Calu3 (cell line): ENCODE results near the gene AK8. TPM values are rescaled to one million over a fixed set of nuclear protein-coding genes. Genes with fewer than 3 reads are reported as not detected.

Experiments used
- BruUV-seq: library from RNA; stranded (reverse); fragments of 400-500 nt; replicated peaks from 2 replicates; lab custom pipeline; 2021; lab: Mats Ljungman, UMichigan
- CTCF ChIA-PET: fragments of 300-600 bp; sonication (Branson Sonifier 250); formaldehyde crosslinking; loops from one replicate; lab custom pipeline; 2022; ENCODE audit warnings: antibody characterized with exemption; lab: Charles Lee
- DNase-seq: peaks from one replicate; pipeline ENCODE4 v3.0.0; 2022
- H3K27ac Mint-ChIP-seq: one replicate; pipeline ENCODE4 v1.8.0; 2022; ENCODE audit warnings: mixed read lengths; ENCODE audit not compliant: unreplicated experiment
- H3K27me3 Mint-ChIP-seq: one replicate; pipeline ENCODE4 v1.8.0; 2022; ENCODE audit warnings: mixed read lengths; ENCODE audit not compliant: unreplicated experiment
- H3K36me3 Mint-ChIP-seq: one replicate; pipeline ENCODE4 v1.8.0; 2022; ENCODE audit warnings: mild to moderate bottlenecking, moderate library complexity, mixed read lengths; ENCODE audit not compliant: insufficient read depth, unreplicated experiment
- H3K4me1 Mint-ChIP-seq: one replicate; pipeline ENCODE4 v1.8.0; 2022; ENCODE audit warnings: mild to moderate bottlenecking, low read depth, mixed read lengths; ENCODE audit not compliant: unreplicated experiment
- H3K4me3 Mint-ChIP-seq: one replicate; pipeline ENCODE4 v1.8.0; 2022; ENCODE audit warnings: mild to moderate bottlenecking, low read depth, moderate library complexity, mixed read lengths; ENCODE audit not compliant: unreplicated experiment
- H3K9me3 Mint-ChIP-seq: one replicate; pipeline ENCODE4 v1.8.0; 2022; ENCODE audit warnings: low read depth, mixed read lengths; ENCODE audit not compliant: unreplicated experiment
- intact Hi-C: fragments of 100-400 bp; cut with micrococcal nuclease; formaldehyde crosslinking; loops from one replicate; pipeline ENCODE4 v1.10.0; 2022; ENCODE audit not compliant: unreplicated experiment
- total RNA-seq: library from RNA; stranded (reverse); gene quantifications from 2 replicates; pipeline ENCODE4 v1.2.3, GENCODE V29; 2022
- TF ChIP-seq, protein P1 (sequence below): fragments of 200-600 bp; IDR thresholded peaks from one replicate; pipeline ENCODE4 v1.8.0; 2022; ENCODE audit warnings: antibody characterized with exemption; ENCODE audit not compliant: unreplicated experiment

The AK8 gene
- total RNA-seq, 1 experiment from 2014 or later, result 1.4 TPM

DNA sequence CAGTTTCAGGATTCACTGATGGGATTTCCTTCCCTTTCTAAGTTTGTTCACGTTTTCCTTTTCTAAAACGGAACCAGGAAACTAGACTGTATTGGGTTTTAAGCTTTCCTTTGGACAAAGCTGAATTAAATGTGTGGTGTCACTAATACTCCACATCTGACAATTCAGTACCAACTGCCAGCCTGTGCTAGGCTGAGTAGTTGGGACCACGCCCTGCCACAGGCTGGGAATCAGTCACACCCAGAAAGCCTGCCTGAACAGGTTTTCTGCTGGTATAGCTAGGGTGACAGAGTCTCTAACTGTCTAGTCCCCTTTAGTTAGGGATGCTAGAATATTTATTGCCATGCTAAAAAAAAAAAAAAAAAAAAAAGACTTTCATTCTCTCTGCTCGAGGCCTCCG lies 16.3 kb upstream of the AK8 start:
- H3K36me3 Mint-ChIP-seq, result peaks cover 17% of the 10 kb centered on the region
- TF ChIP-seq, protein P1, sequence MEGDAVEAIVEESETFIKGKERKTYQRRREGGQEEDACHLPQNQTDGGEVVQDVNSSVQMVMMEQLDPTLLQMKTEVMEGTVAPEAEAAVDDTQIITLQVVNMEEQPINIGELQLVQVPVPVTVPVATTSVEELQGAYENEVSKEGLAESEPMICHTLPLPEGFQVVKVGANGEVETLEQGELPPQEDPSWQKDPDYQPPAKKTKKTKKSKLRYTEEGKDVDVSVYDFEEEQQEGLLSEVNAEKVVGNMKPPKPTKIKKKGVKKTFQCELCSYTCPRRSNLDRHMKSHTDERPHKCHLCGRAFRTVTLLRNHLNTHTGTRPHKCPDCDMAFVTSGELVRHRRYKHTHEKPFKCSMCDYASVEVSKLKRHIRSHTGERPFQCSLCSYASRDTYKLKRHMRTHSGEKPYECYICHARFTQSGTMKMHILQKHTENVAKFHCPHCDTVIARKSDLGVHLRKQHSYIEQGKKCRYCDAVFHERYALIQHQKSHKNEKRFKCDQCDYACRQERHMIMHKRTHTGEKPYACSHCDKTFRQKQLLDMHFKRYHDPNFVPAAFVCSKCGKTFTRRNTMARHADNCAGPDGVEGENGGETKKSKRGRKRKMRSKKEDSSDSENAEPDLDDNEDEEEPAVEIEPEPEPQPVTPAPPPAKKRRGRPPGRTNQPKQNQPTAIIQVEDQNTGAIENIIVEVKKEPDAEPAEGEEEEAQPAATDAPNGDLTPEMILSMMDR, result no peak
- no peaks in the 10 kb centered on the region for H3K9me3 Mint-ChIP-seq
- DNase-seq, result no peak
- intact Hi-C loops, result no loop called here
- CTCF ChIA-PET, result interaction anchor here (0.7 kb wide), 1 partner anchor 12 kb away, joined by 3 read pairs; no protein-coding TSS in a partner anchor
- H3K27ac Mint-ChIP-seq, result no peak overlapping the region
- H3K4me1 Mint-ChIP-seq, result peaks cover 5% of the 10 kb centered on the region
- no peak overlapping the region for H3K4me3 Mint-ChIP-seq
- no peaks in the 10 kb centered on the region for H3K27me3 Mint-ChIP-seq
- BruUV-seq, result no TSS peak

- peaks cover 5% of the 10 kb centered on the region for H3K4me1 Mint-ChIP-seq
- CTCF ChIA-PET, result no interaction called here
- H3K27ac Mint-ChIP-seq, result no peak overlapping the region
- no peak for DNase-seq
- no peaks in the 10 kb centered on the region for H3K27me3 Mint-ChIP-seq
- BruUV-seq, result no TSS peak
- H3K36me3 Mint-ChIP-seq, result peaks cover 17% of the 10 kb centered on the region
- no peaks in the 10 kb centered on the region for H3K9me3 Mint-ChIP-seq
- intact Hi-C loops, result no loop called here
- H3K4me3 Mint-ChIP-seq, result no peak overlapping the region
- TF ChIP-seq, protein P1, result no peak
These were observed 14.3 kb upstream of the AK8 start for GRCh38 chr9:132892400-132892799.

GRCh38 chr9:132888151-132888550 lies 10.1 kb upstream of the AK8 start:
- intact Hi-C loops, result no loop called here
- H3K36me3 Mint-ChIP-seq, result peaks cover 10% of the 10 kb centered on the region
- TF ChIP-seq, protein P1, result no peak
- no TSS peak for BruUV-seq
- no peaks in the 10 kb centered on the region for H3K4me1 Mint-ChIP-seq
- no peak overlapping the region for H3K4me3 Mint-ChIP-seq
- no peak for DNase-seq
- H3K27ac Mint-ChIP-seq, result no peak overlapping the region
- CTCF ChIA-PET, result no interaction called here
- no peaks in the 10 kb centered on the region for H3K9me3 Mint-ChIP-seq
- no peaks in the 10 kb centered on the region for H3K27me3 Mint-ChIP-seq

GRCh38 chr9:132887181-132888120 lies 9.4 kb upstream of the AK8 start:
- intact Hi-C loops, result no loop called here
- no peaks in the 10 kb centered on the region for H3K4me1 Mint-ChIP-seq
- DNase-seq, result no peak
- H3K4me3 Mint-ChIP-seq, result no peak overlapping the region
- H3K27me3 Mint-ChIP-seq, result no peaks in the 10 kb centered on the region
- no TSS peak for BruUV-seq
- H3K36me3 Mint-ChIP-seq, result peaks cover 3% of the 10 kb centered on the region
- TF ChIP-seq, protein P1, result no peak
- no peaks in the 10 kb centered on the region for H3K9me3 Mint-ChIP-seq
- CTCF ChIA-PET, result no interaction called here
- H3K27ac Mint-ChIP-seq, result no peak overlapping the region
